Gastroesophageal sphincter (tissue), 4 donors: ENCODE measurements around the gene CYRIA. TPM values are rescaled to one million over a fixed set of nuclear protein-coding genes. Genes with fewer than 3 reads are reported as not detected.

Experiments
- ATAC-seq: fragments of 150-250 bp; one replicate; pipeline ENCODE4 v1.9.1; 2016; ENCODE audit warnings: mild to moderate bottlenecking, moderate library complexity
- H3K27ac ChIP-seq, 4 donors: fragments of 200-600 bp; sonication (generic) in 3 of 4; 1 replicate in 3 of 4; 2 replicates in 1 of 4; pipeline ENCODE4 v1.5.1; 2016 to 2019
- H3K27me3 ChIP-seq: fragments of 200-600 bp; sonication (generic); one replicate; pipeline ENCODE4 v1.5.1; 2019
- H3K36me3 ChIP-seq, 2 donors: fragments of 200-600 bp; sonication (generic); one replicate each; pipeline ENCODE4 v1.5.1; 2019; ENCODE audit warnings: control low read depth in 1 of 2
- H3K4me1 ChIP-seq, 3 donors: fragments of 200-600 bp; sonication (generic); 1 replicate in 2 of 3; 2 replicates in 1 of 3; pipeline ENCODE4 v1.5.1; 2016 to 2019; ENCODE audit warnings: control low read depth in 2 of 3
- H3K4me3 ChIP-seq, 2 donors: fragments of 200-600 bp; sonication (generic); one replicate each; pipeline ENCODE4 v1.5.1; 2019; ENCODE audit warnings: mild to moderate bottlenecking in 1 of 2, moderate library complexity in 1 of 2
- H3K9me3 ChIP-seq, 3 donors: fragments of 200-600 bp; sonication (generic); one replicate each; pipeline ENCODE4 v1.5.1; 2017 to 2019; ENCODE audit warnings: control low read depth in 2 of 3
- EP300 ChIP-seq: sonication (generic); formaldehyde crosslinking; IDR thresholded peaks from one replicate; pipeline ENCODE4 v1.6.1; 2017; ENCODE audit warnings: antibody characterized with exemption, mild to moderate bottlenecking
- POLR2A ChIP-seq, 2 donors: fragments of 450-650 bp; IDR thresholded peaks; one replicate each; pipeline ENCODE4 v1.6.1; 2017; ENCODE audit warnings: antibody characterized with exemption in 2 of 2, mild to moderate bottlenecking in 2 of 2, moderate library complexity in 1 of 2
- POLR2AphosphoS5 ChIP-seq: sonication (generic); formaldehyde crosslinking; IDR thresholded peaks from one replicate; pipeline ENCODE4 v1.6.1; 2017; ENCODE audit warnings: antibody characterized with exemption
- WGBS, 2 donors: methylation state at CpG; one replicate each; pipeline ENCODE4 v1.1.5; 2018; ENCODE audit warnings: low coverage in 1 of 2; 5-methylcytosine and 5-hydroxymethylcytosine counted together
- total RNA-seq, 4 donors: library from RNA; depleted of rRNA; stranded (reverse); fragments of >200 nt; gene quantifications; one replicate each; pipeline ENCODE4 v1.1.0, GENCODE V29; 2016
- TF ChIP-seq, protein P1 (sequence below), 4 experiments: fragments of 200-600 bp in 2 of 4; fragments of 450-650 bp in 2 of 4; sonication (generic) in 1 of 4; IDR thresholded peaks; one replicate each; pipeline ENCODE4 v1.5.1; 2017 to 2019; ENCODE audit warnings: antibody characterized with exemption in 4 of 4, mild to moderate bottlenecking in 2 of 4, moderate library complexity in 2 of 4

CYRIA gene
- total RNA-seq = 10 to 100 TPM in 3 of 4 donors, 1 to 10 TPM in 1; 9.3 to 20.7 (median 13.4) TPM

DNA sequence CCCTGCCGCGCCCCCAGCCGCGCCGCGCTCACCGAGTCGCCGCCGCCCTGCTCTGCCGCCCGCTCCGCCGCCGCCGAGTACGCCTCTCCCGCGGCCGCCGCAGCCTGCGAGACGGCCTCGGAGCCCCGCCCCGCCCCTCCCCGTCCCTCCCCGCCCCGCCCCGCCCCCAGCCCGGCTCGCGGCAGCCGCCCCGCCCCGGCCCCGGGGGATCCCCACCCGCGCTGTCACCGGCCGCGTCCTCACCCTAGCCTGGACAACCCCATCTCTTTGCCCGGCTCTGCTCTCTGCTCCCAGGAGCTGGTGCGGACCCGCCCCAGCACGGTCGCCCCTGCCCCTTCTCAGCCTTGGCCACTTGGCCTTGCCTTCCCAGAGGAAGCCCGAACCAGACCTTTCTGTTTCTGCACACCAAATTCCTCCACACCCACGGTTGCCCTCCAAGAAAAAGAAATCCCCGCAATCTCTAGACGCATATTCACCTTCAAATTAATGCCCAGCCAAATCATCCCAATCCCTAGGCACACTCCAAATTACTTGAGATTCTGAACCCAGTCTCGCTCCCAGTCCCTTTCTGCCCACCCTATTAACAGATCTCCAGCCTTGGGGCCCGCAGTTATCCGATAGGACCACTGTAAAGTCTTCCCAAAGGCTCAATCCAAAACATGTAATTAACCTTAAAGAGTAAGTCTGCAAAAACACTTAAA, at the start of gene CYRIA:
Gene CYRIA (minus strand): TSS at position 87 of the 701 bp plus-strand sequence. CDS start 77,715 bp downstream, outside the sequence.
- Histone ChIP-seq H3K27me3 (no peaks in the 10 kb centered on the region), H3K4me1 (peaks cover 3 to 54% (median 14%) of the 10 kb centered on the region in 3 donors), H3K9me3 (no peaks in the 10 kb centered on the region), H3K36me3 (no peaks in the 10 kb centered on the region), H3K4me3 (peak within 1 kb of the TSS; percentile 74 to 76), H3K27ac (peak within 1 kb of the TSS; percentile 16 to 84 (median 79))
- TF ChIP-seq, protein P1, sequence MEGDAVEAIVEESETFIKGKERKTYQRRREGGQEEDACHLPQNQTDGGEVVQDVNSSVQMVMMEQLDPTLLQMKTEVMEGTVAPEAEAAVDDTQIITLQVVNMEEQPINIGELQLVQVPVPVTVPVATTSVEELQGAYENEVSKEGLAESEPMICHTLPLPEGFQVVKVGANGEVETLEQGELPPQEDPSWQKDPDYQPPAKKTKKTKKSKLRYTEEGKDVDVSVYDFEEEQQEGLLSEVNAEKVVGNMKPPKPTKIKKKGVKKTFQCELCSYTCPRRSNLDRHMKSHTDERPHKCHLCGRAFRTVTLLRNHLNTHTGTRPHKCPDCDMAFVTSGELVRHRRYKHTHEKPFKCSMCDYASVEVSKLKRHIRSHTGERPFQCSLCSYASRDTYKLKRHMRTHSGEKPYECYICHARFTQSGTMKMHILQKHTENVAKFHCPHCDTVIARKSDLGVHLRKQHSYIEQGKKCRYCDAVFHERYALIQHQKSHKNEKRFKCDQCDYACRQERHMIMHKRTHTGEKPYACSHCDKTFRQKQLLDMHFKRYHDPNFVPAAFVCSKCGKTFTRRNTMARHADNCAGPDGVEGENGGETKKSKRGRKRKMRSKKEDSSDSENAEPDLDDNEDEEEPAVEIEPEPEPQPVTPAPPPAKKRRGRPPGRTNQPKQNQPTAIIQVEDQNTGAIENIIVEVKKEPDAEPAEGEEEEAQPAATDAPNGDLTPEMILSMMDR (IDR thresholded peaks at IDR 0.05) = no peak
- TF ChIP-seq EP300 = no peak
- TF ChIP-seq POLR2AphosphoS5 = no peak
- no peak for TF ChIP-seq POLR2A (IDR thresholded peaks at IDR 0.05)
- 17 to 38% methylated on average over 6 of the region's 54 CpGs for WGBS, 2 donors
- peak; percentile 76 for ATAC-seq

DNA sequence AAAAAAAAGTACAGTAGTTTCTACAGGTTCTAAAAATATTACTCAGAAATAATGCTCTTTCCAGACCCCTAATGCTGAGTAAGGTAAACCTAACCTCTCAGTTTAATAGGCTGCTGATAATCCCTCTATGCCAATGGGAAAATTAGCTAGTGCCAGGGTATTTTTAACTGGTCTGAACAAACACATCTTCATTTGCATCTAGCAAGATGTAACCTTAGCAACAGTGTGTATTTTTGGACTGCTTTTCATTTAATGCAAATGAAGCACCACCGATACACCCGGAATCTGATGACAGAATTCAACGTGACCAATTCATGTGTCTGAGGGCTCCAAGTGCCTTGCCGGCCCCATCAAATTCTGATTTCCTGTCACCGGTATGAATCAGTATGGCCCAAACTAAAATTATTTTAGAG, 47.4 kb upstream of the CYRIA start:
- Histone ChIP-seq H3K36me3 (no peaks in the 10 kb centered on the region), H3K9me3 (no peaks in the 10 kb centered on the region), H3K27ac (no peak overlapping the region), H3K27me3 (no peaks in the 10 kb centered on the region), H3K4me1 (no peaks in the 10 kb centered on the region), H3K4me3 (no peak overlapping the region)
- WGBS, 2 donors = 79% methylated on average over 5 of the region's 5 CpGs; no CpG with 5 or more reads in 1 of the 2 donors
- TF ChIP-seq POLR2A (IDR thresholded peaks at IDR 0.05) (no peak), POLR2AphosphoS5 (no peak), EP300 (no peak)
- TF ChIP-seq, protein P1 (IDR thresholded peaks at IDR 0.05) = no peak
- no peak for ATAC-seq

DNA sequence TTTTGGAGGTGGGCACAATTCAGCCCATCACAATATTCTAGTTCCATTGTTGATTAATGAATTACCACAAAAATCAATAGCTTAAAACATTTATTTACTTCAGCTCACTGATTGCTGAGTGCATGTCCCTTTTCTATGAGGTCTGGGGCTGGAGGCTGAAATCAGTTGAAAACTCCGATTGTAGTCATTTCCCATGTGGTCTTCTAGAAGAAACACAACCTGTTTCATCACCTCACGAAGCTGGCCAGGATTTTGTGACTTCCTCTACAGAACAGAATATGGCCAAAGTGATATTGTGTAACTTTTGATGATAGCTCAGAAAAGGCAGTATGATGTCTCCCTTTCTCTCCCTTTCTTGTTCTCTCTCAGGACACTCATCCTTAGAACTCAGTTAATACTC, 44.1 kb upstream of the CYRIA start:
- no peaks in the 10 kb centered on the region for H3K4me1 ChIP-seq
- H3K27me3 ChIP-seq = no peaks in the 10 kb centered on the region
- no peak overlapping the region for H3K27ac ChIP-seq
- TF ChIP-seq POLR2A (IDR thresholded peaks at IDR 0.05) = no peak
- TF ChIP-seq POLR2AphosphoS5 = no peak
- no peak for TF ChIP-seq EP300
- TF ChIP-seq, protein P1 (IDR thresholded peaks at IDR 0.05) = no peak
- 82 to 86% methylated on average over 2 of the region's 2 CpGs for WGBS, 2 donors
- no peak overlapping the region for H3K4me3 ChIP-seq
- H3K36me3 ChIP-seq = no peaks in the 10 kb centered on the region
- H3K9me3 ChIP-seq = no peaks in the 10 kb centered on the region
- ATAC-seq = peak; percentile 63

DNA sequence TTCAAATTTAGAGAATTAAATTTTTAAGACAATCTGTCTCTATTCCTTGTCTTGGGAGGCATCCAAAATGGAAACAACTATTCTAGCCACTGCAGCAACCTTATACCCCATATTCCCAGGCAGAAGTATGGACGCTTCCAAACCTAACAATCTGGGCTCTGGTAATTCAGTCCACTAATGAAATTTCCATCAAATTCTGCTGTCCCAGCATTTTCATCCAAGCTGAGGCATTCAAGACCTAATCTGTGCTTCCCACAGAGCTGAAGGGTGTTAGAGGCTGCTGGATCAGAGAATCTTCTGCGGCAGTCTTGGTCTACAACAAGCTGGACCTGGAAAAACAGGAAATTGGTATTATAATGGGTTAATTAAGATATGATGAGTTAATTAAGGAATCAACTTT, 42.5 kb upstream of the CYRIA start:
- H3K36me3 ChIP-seq = no peaks in the 10 kb centered on the region
- no peaks in the 10 kb centered on the region for H3K4me1 ChIP-seq
- no peak for ATAC-seq
- no peak for TF ChIP-seq POLR2AphosphoS5
- no peak for TF ChIP-seq POLR2A (IDR thresholded peaks at IDR 0.05)
- TF ChIP-seq, protein P1 (IDR thresholded peaks at IDR 0.05) = no peak
- no peak for TF ChIP-seq EP300
- H3K9me3 ChIP-seq = peaks cover 0 to 9% (median 0%) of the 10 kb centered on the region in 3 donors
- no peak overlapping the region for H3K4me3 ChIP-seq
- H3K27me3 ChIP-seq = no peaks in the 10 kb centered on the region
- WGBS, 2 donors = 77% methylated on average over 2 of the region's 2 CpGs; no CpG with 5 or more reads in 1 of the 2 donors
- H3K27ac ChIP-seq = no peak overlapping the region
